ENCODE results near the gene RD3L. TPM values are rescaled to one million over a fixed set of nuclear protein-coding genes. Genes with fewer than 3 reads are reported as not detected.

Gene RD3L
- total and polyA plus RNA-seq, 11 donors, result 4.3 to 42.5 (median 25.5) TPM

- Histone ChIP-seq H3K27ac (no peak overlapping the region), H3K9me3 (no peaks in the 10 kb centered on the region), H3K4me3 (no peak overlapping the region), H3K36me3 (peaks cover 0 to 6% (median 0%) of the 10 kb centered on the region in 9 donors), H3K4me1 (peaks cover 0 to 8% (median 0%) of the 10 kb centered on the region in 12 donors), H3K27me3 (peaks cover 0 to 4% (median 0%) of the 10 kb centered on the region in 9 donors)
- TF ChIP-seq POLR2A (IDR thresholded peaks at IDR 0.05), result no peak
- TF ChIP-seq, protein P1, sequence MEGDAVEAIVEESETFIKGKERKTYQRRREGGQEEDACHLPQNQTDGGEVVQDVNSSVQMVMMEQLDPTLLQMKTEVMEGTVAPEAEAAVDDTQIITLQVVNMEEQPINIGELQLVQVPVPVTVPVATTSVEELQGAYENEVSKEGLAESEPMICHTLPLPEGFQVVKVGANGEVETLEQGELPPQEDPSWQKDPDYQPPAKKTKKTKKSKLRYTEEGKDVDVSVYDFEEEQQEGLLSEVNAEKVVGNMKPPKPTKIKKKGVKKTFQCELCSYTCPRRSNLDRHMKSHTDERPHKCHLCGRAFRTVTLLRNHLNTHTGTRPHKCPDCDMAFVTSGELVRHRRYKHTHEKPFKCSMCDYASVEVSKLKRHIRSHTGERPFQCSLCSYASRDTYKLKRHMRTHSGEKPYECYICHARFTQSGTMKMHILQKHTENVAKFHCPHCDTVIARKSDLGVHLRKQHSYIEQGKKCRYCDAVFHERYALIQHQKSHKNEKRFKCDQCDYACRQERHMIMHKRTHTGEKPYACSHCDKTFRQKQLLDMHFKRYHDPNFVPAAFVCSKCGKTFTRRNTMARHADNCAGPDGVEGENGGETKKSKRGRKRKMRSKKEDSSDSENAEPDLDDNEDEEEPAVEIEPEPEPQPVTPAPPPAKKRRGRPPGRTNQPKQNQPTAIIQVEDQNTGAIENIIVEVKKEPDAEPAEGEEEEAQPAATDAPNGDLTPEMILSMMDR (IDR thresholded peaks at IDR 0.05), result no peak
- DNase-seq (no peak), ATAC-seq (no peak)
- intact Hi-C loops (cut with DNase I), result no loop called here
- 84 to 90% (median 88%) methylated on average over 14 of the region's 14 CpGs for WGBS, 4 donors
Measured at GRCh38 chr14:103930051-103930604, 12.2 kb downstream of the RD3L start.

DNA sequence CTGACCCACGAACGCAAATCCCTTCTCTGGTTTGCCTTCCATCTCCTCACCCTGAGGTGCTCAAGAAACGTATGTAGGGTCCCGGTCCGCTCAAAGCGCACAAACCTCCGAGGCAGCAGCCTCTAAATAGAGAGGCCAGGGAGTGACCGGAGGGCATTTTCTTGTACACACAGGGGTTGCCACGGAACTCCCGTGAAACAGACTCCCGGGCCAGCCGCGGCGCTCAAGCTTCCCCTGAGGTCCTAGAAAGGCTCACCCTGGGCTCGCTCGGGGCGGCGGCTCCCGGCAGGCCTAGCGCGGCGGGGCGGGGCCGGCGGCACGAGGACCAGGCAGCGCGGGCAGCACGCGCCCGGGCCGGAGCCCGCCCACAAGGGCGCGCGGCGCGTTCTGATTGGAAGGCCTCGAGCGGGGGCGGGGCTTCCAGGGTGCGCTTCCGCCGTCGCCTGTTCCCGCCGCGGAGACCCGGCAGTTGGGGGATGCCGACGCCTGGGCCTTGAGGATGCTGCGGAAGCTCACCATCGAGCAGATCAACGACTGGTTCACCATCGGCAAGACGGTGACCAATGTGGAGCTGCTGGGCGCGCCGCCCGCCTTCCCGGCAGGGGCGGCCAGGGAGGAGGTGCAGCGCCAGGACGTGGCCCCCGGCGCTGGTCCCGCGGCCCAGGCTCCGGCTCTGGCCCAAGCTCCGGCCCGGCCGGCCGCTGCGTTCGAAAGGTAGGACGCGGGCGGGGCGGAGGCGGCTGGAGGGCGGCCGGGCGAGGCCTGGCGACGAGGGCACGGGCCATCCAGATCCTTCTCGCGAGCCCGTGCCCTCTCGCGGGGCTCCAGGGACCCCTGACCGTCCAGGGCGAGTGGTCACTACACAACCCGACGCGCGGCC, 14.1 kb downstream of the RD3L start, which contains the start of gene TDRD9:
Gene TDRD9 (plus strand): TSS at position 446 of the 880 bp plus-strand sequence. CDS start 54 bp downstream, at position 500.
- Histone ChIP-seq H3K4me1 (peaks cover 0 to 16% (median 0%) of the 10 kb centered on the region in 12 donors), H3K27ac (no peak within 1 kb of the TSS), H3K9me3 (no peaks in the 10 kb centered on the region), H3K36me3 (no peaks in the 10 kb centered on the region), H3K4me3 (peak within 1 kb of the TSS in 2 of 12 donors; percentile 34 to 36), H3K27me3 (peaks cover 0 to 4% (median 0%) of the 10 kb centered on the region in 9 donors)
- no peak for TF ChIP-seq POLR2A (IDR thresholded peaks at IDR 0.05)
- TF ChIP-seq, protein P1 (IDR thresholded peaks at IDR 0.05), result no peak
- ATAC-seq (no peak), DNase-seq (no peak)
- intact Hi-C loops (cut with DNase I), result no loop called here
- WGBS, 4 donors, result 62 to 80% (median 70%) methylated on average over 40 to 97 of the region's 97 CpGs

DNA sequence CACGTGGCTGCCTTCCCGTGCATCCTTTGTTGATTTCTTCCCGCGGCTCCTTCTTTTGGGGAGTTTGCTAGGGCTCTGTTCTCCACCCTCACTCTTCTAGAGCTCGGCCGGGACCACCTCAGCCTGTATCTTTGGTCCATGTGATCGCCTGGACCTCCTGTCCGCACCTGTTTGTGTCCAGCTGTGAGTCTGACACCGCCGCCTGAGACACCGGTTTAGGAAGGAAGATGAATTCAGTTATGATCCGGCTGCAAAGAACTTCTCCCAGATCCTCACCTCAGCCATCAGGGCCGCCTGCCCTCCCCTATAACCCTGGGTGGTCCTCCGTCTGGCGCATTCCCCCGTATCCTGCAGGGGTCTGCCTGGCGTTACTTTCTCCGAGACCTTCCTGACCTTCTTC, 14.8 kb downstream of the RD3L start:
- peaks cover 0 to 19% (median 0%) of the 10 kb centered on the region in 12 donors for H3K4me1 ChIP-seq
- DNase-seq (no peak), ATAC-seq (no peak)
- H3K27ac ChIP-seq, result no peak overlapping the region
- no peak overlapping the region for H3K4me3 ChIP-seq
- no peaks in the 10 kb centered on the region for H3K9me3 ChIP-seq
- H3K36me3 ChIP-seq, result no peaks in the 10 kb centered on the region
- peaks cover 0 to 4% (median 0%) of the 10 kb centered on the region in 9 donors for H3K27me3 ChIP-seq
- 92 to 94% (median 93%) methylated on average over 18 of the region's 18 CpGs for WGBS, 4 donors
- TF ChIP-seq, protein P1 (IDR thresholded peaks at IDR 0.05), result no peak
- no peak for TF ChIP-seq POLR2A (IDR thresholded peaks at IDR 0.05)
- intact Hi-C loops (cut with DNase I), result no loop called here

DNA sequence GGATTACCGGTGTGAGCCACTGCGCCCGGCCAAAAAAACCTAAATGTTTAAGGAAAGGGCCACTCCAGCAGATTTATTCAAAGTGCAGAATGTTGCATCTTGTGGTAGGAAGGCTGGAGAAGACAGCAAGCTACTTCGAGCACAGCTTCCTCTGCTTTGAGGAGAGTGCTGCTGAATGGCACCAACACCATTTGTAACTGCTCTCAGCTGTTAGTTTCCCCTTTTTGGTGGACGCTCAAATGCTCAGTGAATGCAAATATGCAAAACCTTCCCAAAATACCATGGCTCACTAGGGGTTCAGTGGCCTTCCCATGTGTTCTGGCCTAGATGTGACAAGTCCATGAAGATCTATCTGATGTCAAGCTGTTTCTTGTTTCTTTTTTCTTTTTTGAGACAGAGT, 17.0 kb downstream of the RD3L start:
- TF ChIP-seq POLR2A (IDR thresholded peaks at IDR 0.05), result no peak
- TF ChIP-seq, protein P1 (IDR thresholded peaks at IDR 0.05), result no peak
- DNase-seq (no peak), ATAC-seq (no peak)
- intact Hi-C loops (cut with DNase I), result no loop called here
- no peak overlapping the region for H3K27ac ChIP-seq
- H3K36me3 ChIP-seq, result no peaks in the 10 kb centered on the region
- peaks cover 0 to 4% (median 0%) of the 10 kb centered on the region in 9 donors for H3K27me3 ChIP-seq
- H3K4me3 ChIP-seq, result no peak overlapping the region
- peaks cover under 1 to 17% (median 8%) of the 10 kb centered on the region in 12 donors for H3K4me1 ChIP-seq
- no peaks in the 10 kb centered on the region for H3K9me3 ChIP-seq
- 83 to 90% (median 86%) methylated on average over 5 of the region's 5 CpGs for WGBS, 4 donors

Data from heart left ventricle (tissue), 16 donors.